Measurements from ENCODE around the gene PRR18. TPM values are rescaled to one million over a fixed set of nuclear protein-coding genes. Genes with fewer than 3 reads are reported as not detected.

Gene PRR18, protein sequence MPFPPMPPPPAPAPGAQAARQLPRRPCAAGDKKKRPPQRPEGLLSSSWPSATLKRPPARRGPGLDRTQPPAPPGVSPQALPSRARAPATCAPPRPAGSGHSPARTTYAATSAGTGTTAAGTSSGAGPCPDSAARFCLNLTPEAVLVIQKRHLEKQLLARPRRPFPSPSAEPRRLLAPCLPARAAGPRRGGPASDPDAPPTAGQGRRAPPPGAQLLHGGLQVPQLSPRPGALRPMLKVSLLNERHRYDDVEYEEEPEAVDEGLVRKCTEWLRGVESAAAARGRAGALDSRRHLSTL
- total RNA-seq (1 to 10 TPM; 3.2 to 5.3 TPM), polyA plus RNA-seq (ENCODE audit: insufficient read length in 2 of 2) (10 to 100 TPM; 13.2 to 15.4 TPM)
- long read RNA-seq, donor 1, transcript PRR18-201 (1 exons, 3,084 nt) = major isoform, 9 of 11 reads
- long read RNA-seq, donor 1, partial matches to known transcripts = 0 of 11 reads
- long read RNA-seq, donor 1, other reads (novel, unspliced or antisense) = 0 of 11 reads
- long read RNA-seq, donor 2, partial matches to known transcripts = 0 of 5 reads
- long read RNA-seq, donor 2, other reads (novel, unspliced or antisense) = 0 of 5 reads
- long read RNA-seq, donor 3, partial matches to known transcripts = 0 of 5 reads
- long read RNA-seq, donor 3, other reads (novel, unspliced or antisense) = 0 of 5 reads
- long read RNA-seq, donor 4 = 0 reads

DNA sequence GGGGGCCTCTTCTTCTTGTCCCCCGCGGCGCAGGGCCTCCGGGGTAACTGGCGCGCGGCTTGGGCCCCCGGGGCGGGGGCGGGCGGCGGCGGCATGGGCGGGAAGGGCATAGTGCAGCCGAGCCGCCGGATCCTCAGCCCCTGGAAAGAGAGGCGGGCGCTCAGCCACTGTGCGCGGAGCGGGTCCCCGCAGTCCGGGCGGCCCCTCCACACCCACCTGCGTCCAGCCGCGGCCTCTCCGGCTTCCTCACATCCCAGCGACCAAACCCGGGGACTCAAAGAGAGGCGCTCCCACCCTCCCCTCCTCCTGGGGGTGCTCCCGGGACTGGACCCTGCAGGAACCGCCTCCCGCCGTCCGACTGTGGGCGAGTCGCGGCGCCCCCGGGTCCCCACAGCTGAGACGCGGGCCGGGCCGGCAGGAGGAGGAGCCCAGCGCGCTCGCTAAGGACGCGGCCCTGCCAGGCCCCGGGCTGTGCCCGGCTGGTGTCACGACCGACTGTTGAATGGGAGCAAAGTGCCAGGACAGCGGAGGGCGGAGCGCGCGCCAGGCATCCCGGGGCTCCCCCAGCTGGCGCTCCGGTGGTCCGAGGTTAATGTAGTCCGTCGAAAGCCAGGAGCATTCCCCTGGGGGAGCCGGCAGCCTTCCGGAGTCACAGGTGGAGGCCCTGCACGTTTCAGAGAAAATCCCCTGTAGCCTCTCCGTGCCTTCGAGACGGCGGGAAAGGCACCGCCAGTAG lies at the start of gene PRR18:
TSS of gene PRR18 (minus strand) at position 360 of the 736 bp plus-strand sequence. CDS start at position 110, 250 bp downstream.
- WGBS (ENCODE audit: insufficient coverage) = under 1% methylated on average over 68 of the region's 74 CpGs
- Histone ChIP-seq H3K27ac (ENCODE audit: low read depth, low read length) (peak within 1 kb of the TSS; percentile 73), H3K36me3 (ENCODE audit: control insufficient read depth, insufficient read depth, low read length) (no peaks in the 10 kb centered on the region), H3K4me1 (ENCODE audit: control insufficient read depth, insufficient read depth, low read length) (peaks cover 24% of the 10 kb centered on the region), H3K4me3 (ENCODE audit: low read depth, low read length) (peak within 1 kb of the TSS; percentile 33), H3K27me3 (ENCODE audit: control insufficient read depth, insufficient read depth, low read length) (peaks cover 33% of the 10 kb centered on the region), H3K9me3 (ENCODE audit: control insufficient read depth, insufficient read depth, low read length) (no peaks in the 10 kb centered on the region)
- DNase-seq (ENCODE audit: low read depth in 4 of 6, low spot score in 6 of 6) = peak in 2 of 6 donors; percentile 41 to 64

DNA sequence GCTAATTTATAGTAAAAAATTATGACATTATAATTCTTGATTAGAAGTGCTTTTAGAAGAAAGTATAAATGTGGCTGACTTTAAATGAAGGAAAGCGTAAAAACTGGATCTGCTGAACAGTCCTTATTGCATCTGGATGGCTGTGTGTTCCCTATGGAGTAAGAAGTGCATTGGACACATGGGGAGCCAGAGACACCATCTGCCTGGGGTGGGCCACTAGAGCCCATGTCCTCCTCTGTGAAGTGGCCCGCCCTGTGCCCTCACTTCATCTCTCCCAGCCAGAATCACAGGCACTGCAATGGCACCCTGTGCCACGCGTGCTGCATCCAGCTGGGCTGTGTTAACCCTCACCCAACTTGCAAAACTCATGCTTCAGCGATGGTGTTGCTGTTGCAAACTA lies 47.4 kb upstream of the PRR18 start:
- H3K36me3 ChIP-seq (ENCODE audit: control insufficient read depth, insufficient read depth, low read length) = no peaks in the 10 kb centered on the region
- no peak overlapping the region for H3K27ac ChIP-seq (ENCODE audit: low read depth, low read length)
- DNase-seq (ENCODE audit: low read depth in 4 of 6, low spot score in 6 of 6) = no peak
- WGBS (ENCODE audit: insufficient coverage) = 75% methylated on average over 3 of the region's 5 CpGs
- no peak overlapping the region for H3K4me3 ChIP-seq (ENCODE audit: low read depth, low read length)
- no peaks in the 10 kb centered on the region for H3K27me3 ChIP-seq (ENCODE audit: control insufficient read depth, insufficient read depth, low read length)
- no peaks in the 10 kb centered on the region for H3K4me1 ChIP-seq (ENCODE audit: control insufficient read depth, insufficient read depth, low read length)
- peaks cover under 1% of the 10 kb centered on the region for H3K9me3 ChIP-seq (ENCODE audit: control insufficient read depth, insufficient read depth, low read length)

DNA sequence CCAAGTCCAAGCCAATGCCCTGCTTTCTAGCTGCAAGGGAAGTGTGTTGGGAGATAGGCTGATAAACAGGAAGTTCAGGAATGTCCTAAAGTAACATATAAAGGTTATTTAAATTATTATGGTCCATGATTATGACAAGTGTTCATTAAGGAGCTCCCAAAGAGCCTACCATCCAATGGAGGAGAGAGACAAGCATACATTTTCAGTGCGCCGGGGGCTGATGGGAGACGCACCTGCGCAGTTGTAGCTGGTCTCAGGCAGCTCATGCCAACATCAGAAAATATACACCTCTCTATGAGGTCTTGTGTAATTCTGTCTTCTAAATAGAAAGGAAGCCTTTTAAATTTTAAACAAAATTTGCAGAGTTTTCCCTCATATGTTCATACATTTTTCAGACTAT lies 46.8 kb upstream of the PRR18 start:
- no peak overlapping the region for H3K4me3 ChIP-seq (ENCODE audit: low read depth, low read length)
- WGBS (ENCODE audit: insufficient coverage) = no CpG with 5 or more reads among the region's 4 CpGs

DNA sequence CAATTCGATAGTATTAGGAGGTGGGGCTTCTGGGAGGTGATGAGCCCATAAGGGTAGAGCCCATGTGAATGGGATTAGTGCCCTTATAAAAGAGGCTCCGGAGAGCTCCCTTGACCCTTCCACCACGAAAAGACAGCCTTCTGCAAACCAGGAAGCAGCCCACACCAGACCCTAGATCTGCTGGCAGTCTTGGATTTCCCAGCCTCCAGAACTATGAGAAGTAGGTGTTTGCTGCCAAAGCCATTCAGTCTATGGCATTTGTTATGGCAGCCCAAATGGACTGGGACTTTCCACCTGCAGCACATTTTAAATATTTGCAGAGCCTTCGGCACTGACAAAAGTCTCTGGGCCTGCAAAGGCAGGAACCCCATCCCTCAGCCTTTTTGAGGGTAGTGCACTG lies 46.0 kb upstream of the PRR18 start:
- Histone ChIP-seq H3K4me1 (ENCODE audit: control insufficient read depth, insufficient read depth, low read length) (no peaks in the 10 kb centered on the region), H3K4me3 (ENCODE audit: low read depth, low read length) (no peak overlapping the region), H3K27ac (ENCODE audit: low read depth, low read length) (no peak overlapping the region), H3K9me3 (ENCODE audit: control insufficient read depth, insufficient read depth, low read length) (peaks cover 8% of the 10 kb centered on the region), H3K36me3 (ENCODE audit: control insufficient read depth, insufficient read depth, low read length) (no peaks in the 10 kb centered on the region), H3K27me3 (ENCODE audit: control insufficient read depth, insufficient read depth, low read length) (no peaks in the 10 kb centered on the region)
- WGBS (ENCODE audit: insufficient coverage) = no CpG with 5 or more reads among the region's 4 CpGs
- DNase-seq (ENCODE audit: low read depth in 4 of 6, low spot score in 6 of 6) = no peak

More for the DNA sequence above, 46.8 kb upstream of the PRR18 start:
- Histone ChIP-seq H3K27me3 (ENCODE audit: control insufficient read depth, insufficient read depth, low read length) (no peaks in the 10 kb centered on the region), H3K9me3 (ENCODE audit: control insufficient read depth, insufficient read depth, low read length) (peaks cover 4% of the 10 kb centered on the region), H3K27ac (ENCODE audit: low read depth, low read length) (no peak overlapping the region), H3K4me1 (ENCODE audit: control insufficient read depth, insufficient read depth, low read length) (no peaks in the 10 kb centered on the region), H3K36me3 (ENCODE audit: control insufficient read depth, insufficient read depth, low read length) (no peaks in the 10 kb centered on the region)
- no peak for DNase-seq (ENCODE audit: low read depth in 4 of 6, low spot score in 6 of 6)

DNA sequence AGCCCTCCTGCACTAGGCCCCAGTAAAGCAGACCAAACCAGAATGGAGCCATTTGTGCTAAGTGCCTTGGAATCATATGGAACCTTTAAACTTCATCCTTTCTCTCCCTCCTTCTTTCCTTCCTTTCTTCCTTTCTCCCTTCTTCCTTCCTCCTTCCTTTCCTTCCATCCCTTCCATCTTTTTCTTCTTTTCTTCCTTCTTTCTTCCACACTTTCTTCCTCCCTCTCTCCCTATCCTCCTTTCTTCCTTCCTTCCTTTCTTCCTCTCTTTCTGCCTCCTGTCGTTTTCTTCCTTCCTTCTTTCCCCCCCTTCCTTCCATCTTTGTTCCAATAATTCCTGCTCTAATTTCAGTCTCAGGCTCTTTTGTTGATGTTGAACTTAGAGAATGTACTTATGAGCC lies 45.3 kb upstream of the PRR18 start:
- DNase-seq (ENCODE audit: low read depth in 4 of 6, low spot score in 6 of 6) = no peak
- Histone ChIP-seq H3K4me3 (ENCODE audit: low read depth, low read length) (no peak overlapping the region), H3K36me3 (ENCODE audit: control insufficient read depth, insufficient read depth, low read length) (no peaks in the 10 kb centered on the region), H3K4me1 (ENCODE audit: control insufficient read depth, insufficient read depth, low read length) (no peaks in the 10 kb centered on the region), H3K27me3 (ENCODE audit: control insufficient read depth, insufficient read depth, low read length) (no peaks in the 10 kb centered on the region), H3K9me3 (ENCODE audit: control insufficient read depth, insufficient read depth, low read length) (peaks cover 8% of the 10 kb centered on the region), H3K27ac (ENCODE audit: low read depth, low read length) (no peak overlapping the region)
- 83% methylated on average over 1 of the region's 1 CpG for WGBS (ENCODE audit: insufficient coverage)

DNA sequence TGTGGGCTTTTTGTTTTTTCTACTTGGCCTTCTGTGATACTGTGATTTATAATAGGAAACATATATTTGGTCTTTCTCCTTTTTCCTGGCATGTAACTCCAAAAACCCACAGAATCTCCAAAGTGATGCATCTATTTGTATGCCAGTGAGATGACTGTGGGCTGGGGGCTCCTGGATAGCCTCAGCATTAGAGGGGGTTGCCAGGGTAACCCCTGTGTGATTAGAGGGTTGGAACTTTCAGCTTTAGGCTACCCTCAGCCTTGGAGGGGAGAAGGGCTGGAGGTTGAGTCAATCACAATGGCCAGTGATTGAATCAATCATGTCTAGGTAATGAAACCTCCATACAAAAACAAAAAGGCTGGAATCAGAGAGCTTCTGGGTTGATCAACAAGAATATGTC lies 44.7 kb upstream of the PRR18 start:
- Histone ChIP-seq H3K9me3 (ENCODE audit: control insufficient read depth, insufficient read depth, low read length) (peaks cover 8% of the 10 kb centered on the region), H3K4me1 (ENCODE audit: control insufficient read depth, insufficient read depth, low read length) (no peaks in the 10 kb centered on the region), H3K4me3 (ENCODE audit: low read depth, low read length) (no peak overlapping the region), H3K27me3 (ENCODE audit: control insufficient read depth, insufficient read depth, low read length) (no peaks in the 10 kb centered on the region), H3K36me3 (ENCODE audit: control insufficient read depth, insufficient read depth, low read length) (no peaks in the 10 kb centered on the region), H3K27ac (ENCODE audit: low read depth, low read length) (no peak overlapping the region)
- DNase-seq (ENCODE audit: low read depth in 4 of 6, low spot score in 6 of 6) = peak in 1 of 6 donors; percentile 62

DNA sequence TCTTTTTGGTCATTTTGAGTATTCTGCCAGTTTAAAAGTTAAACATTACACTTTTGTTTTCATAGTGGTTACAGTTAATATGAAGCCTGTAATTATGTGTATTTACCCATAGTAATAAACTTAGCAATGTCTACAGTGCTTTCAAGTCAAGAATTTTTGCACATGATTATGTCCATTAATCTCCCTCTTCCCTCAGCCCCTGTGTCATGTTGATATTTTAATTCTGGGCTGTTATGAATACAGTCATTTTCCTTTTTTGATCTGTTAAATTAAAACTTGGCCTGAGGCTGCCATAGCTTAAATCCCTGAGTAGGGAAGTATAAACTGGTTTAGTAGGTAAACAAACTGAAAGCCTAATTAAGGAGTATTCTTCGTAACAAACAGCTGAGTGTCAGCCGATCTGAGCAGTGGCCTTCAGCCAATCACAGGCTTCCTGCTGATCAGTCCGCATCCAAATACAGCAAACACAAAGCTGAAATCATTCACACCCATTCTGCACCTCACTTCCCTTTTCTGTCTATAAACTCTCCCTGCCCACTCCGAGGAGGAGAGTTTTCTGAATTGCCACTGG lies 43.6 kb upstream of the PRR18 start:
- Histone ChIP-seq H3K4me3 (ENCODE audit: low read depth, low read length) (no peak overlapping the region), H3K27me3 (ENCODE audit: control insufficient read depth, insufficient read depth, low read length) (no peaks in the 10 kb centered on the region), H3K4me1 (ENCODE audit: control insufficient read depth, insufficient read depth, low read length) (no peaks in the 10 kb centered on the region), H3K27ac (ENCODE audit: low read depth, low read length) (no peak overlapping the region), H3K36me3 (ENCODE audit: control insufficient read depth, insufficient read depth, low read length) (no peaks in the 10 kb centered on the region), H3K9me3 (ENCODE audit: control insufficient read depth, insufficient read depth, low read length) (peaks cover 8% of the 10 kb centered on the region)
- DNase-seq (ENCODE audit: low read depth in 4 of 6, low spot score in 6 of 6) = peak in 2 of 6 donors; percentile 55 to 65
- 3% methylated on average over 4 of the region's 4 CpGs for WGBS (ENCODE audit: insufficient coverage)

DNA sequence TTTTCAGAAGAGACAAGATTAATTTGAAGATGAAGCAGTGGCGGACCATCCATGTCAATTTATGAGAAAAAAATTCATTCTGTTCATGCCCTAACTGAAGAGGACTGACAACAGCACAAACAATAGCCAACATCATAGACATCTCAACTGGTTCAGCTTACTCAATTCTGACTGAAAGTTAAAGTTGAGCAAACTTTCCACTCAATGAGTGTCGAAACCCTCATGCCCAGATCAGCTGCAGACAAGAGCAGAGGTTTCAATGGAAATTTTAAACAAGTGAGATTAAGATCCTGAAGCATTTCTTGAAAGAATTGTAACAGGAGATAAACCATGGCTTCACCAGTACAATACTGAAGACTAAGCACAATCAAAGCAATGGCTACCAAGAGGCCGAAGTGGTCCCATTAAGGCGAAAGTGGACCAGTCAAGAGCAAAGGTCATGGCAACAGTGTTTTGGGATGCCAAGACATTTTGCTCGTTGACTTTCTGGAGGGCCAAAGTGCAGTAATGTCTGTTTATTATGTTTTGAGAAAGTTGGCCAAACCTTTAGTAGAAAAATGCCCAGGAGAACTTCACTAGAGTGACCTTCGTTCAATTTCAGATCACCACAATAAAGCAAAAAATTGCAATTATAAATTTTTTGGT lies 40.2 kb upstream of the PRR18 start:
- Histone ChIP-seq H3K4me3 (ENCODE audit: low read depth, low read length) (no peak overlapping the region), H3K27ac (ENCODE audit: low read depth, low read length) (no peak overlapping the region), H3K36me3 (ENCODE audit: control insufficient read depth, insufficient read depth, low read length) (no peaks in the 10 kb centered on the region), H3K9me3 (ENCODE audit: control insufficient read depth, insufficient read depth, low read length) (peaks cover 8% of the 10 kb centered on the region), H3K4me1 (ENCODE audit: control insufficient read depth, insufficient read depth, low read length) (no peaks in the 10 kb centered on the region), H3K27me3 (ENCODE audit: control insufficient read depth, insufficient read depth, low read length) (no peaks in the 10 kb centered on the region)
- 89% methylated on average over 3 of the region's 6 CpGs for WGBS (ENCODE audit: insufficient coverage)
- no peak for DNase-seq (ENCODE audit: low read depth in 4 of 6, low spot score in 6 of 6)

DNA sequence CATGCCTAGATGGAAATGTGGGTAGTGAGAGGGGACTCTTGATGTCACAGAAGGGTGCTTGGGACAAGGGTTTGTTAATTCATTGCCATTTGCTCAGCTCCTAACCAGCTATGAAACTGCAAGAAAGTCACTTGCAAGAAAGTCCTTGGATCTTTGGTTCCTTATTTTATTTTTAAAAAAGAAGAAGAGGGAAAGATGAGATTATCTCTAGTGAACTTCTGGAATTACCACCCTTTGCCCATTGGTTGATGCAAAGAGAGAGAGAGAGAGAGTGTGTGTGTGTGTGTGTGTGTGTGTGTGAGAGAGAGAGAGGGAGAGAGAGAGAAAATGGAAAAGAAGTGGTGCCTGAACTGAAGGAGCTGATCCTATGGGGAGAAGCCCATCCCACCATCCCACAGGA lies 38.8 kb upstream of the PRR18 start:
- no peak for DNase-seq (ENCODE audit: low read depth in 4 of 6, low spot score in 6 of 6)
- no peak overlapping the region for H3K27ac ChIP-seq (ENCODE audit: low read depth, low read length)
- no peaks in the 10 kb centered on the region for H3K27me3 ChIP-seq (ENCODE audit: control insufficient read depth, insufficient read depth, low read length)
- H3K9me3 ChIP-seq (ENCODE audit: control insufficient read depth, insufficient read depth, low read length) = peaks cover 8% of the 10 kb centered on the region
- H3K4me1 ChIP-seq (ENCODE audit: control insufficient read depth, insufficient read depth, low read length) = peaks cover 4% of the 10 kb centered on the region
- H3K4me3 ChIP-seq (ENCODE audit: low read depth, low read length) = no peak overlapping the region
- H3K36me3 ChIP-seq (ENCODE audit: control insufficient read depth, insufficient read depth, low read length) = no peaks in the 10 kb centered on the region
